GM12878 (cell line): ENCODE results near the gene SHISA7. TPM values are rescaled to one million over a fixed set of nuclear protein-coding genes. Genes with fewer than 3 reads are reported as not detected.

ENCODE experiments used
- ATAC-seq: fragments of 200-7000 bp; cut with Tn5 transposase; 3 replicates; pipeline ENCODE4 v1.9.1; 2020; ENCODE audit warnings: mild to moderate bottlenecking, moderate library complexity
- BruUV-seq: library from RNA; stranded (reverse); fragments of 400-500 nt; replicated peaks from 2 replicates; lab custom pipeline; 2021; lab: Mats Ljungman, UMichigan
- CTCF ChIA-PET: fragments of 300-600 bp; sonication (Branson Sonifier 250); formaldehyde crosslinking; extraction: SDS; loops from one replicate; lab custom pipeline; 2021; ENCODE audit warnings: inconsistent platforms; lab: Yijun Ruan, JAX
- POLR2A ChIA-PET: fragments of 350-600 bp; formaldehyde crosslinking; extraction: SDS; loops from one replicate; lab custom pipeline; 2021; ENCODE audit warnings: inconsistent platforms; lab: Charles Lee
- RAD21 ChIA-PET: fragments of 300-600 bp; sonication (Branson Sonifier 250); formaldehyde crosslinking; loops from one replicate; lab custom pipeline; 2023; ENCODE audit warnings: antibody characterized with exemption; ENCODE audit not compliant: unreplicated experiment; lab: Charles Lee
- SMC1A ChIA-PET: fragments of 300-600 bp; sonication (Branson Sonifier 250); formaldehyde crosslinking; loops from one replicate; lab custom pipeline; 2023; ENCODE audit not compliant: unreplicated experiment, uncharacterized antibody; lab: Charles Lee
- DNase-seq: peaks from one replicate; pipeline ENCODE4 v3.0.0-alpha.2; 2011; ENCODE audit warnings: low read depth, low spot score
- FAIRE-seq: peaks from 3 replicates; lab custom pipeline; 2011; peaks lifted over from hg19 to GRCh38; lab: Jason Lieb, UNC
- H2AFZ ChIP-seq: 2 replicates; pipeline ENCODE4 v1.6.0; 2011; ENCODE audit warnings: low read depth, low read length, control low read depth; ENCODE audit not compliant: control insufficient read depth
- H3K27ac ChIP-seq: 2 replicates; pipeline ENCODE4 v1.5.1; 2011; ENCODE audit warnings: control low read depth; ENCODE audit not compliant: control insufficient read depth, insufficient read depth
- H3K27me3 ChIP-seq, 2 experiments: replicated peaks in 1 of 2; 2 replicates each; pipeline versions ENCODE4 v1.6.0 to v1.6.1; 2011; ENCODE audit warnings: low read length in 1 of 2; ENCODE audit not compliant: control insufficient read depth in 2 of 2, insufficient read depth in 2 of 2
- H3K36me3 ChIP-seq, 2 experiments: 2 replicates each; pipeline ENCODE4 v1.5.1; 2011; ENCODE audit warnings: low read length in 1 of 2; ENCODE audit not compliant: control insufficient read depth in 2 of 2, insufficient read depth in 2 of 2
- H3K4me1 ChIP-seq: 2 replicates; pipeline ENCODE4 v1.6.1; 2011; ENCODE audit warnings: mild to moderate bottlenecking, low read length, moderate library complexity, mixed read lengths; ENCODE audit not compliant: control insufficient read depth, insufficient read depth
- H3K4me2 ChIP-seq: 2 replicates; pipeline ENCODE4 v1.6.0; 2011; ENCODE audit warnings: control low read depth; ENCODE audit not compliant: control insufficient read depth, insufficient read depth
- H3K4me3 ChIP-seq: fragments of 200-600 bp; sonication (generic); 2 replicates; pipeline ENCODE4 v1.5.1; 2016
- H3K79me2 ChIP-seq: 2 replicates; pipeline ENCODE4 v1.6.0; 2011; ENCODE audit warnings: low read length; ENCODE audit not compliant: control insufficient read depth, insufficient read depth
- H3K9ac ChIP-seq: 2 replicates; pipeline ENCODE4 v1.8.0; 2011; ENCODE audit warnings: low read length, control low read depth, mixed read lengths; ENCODE audit not compliant: control insufficient read depth, insufficient read depth
- H3K9me3 ChIP-seq: replicated peaks from 3 replicates; pipeline ENCODE4 v1.5.1; 2011; ENCODE audit warnings: mild to moderate bottlenecking, low read length; ENCODE audit not compliant: control insufficient read depth, insufficient read depth
- H4K20me1 ChIP-seq: 2 replicates; pipeline ENCODE4 v1.6.0; 2011; ENCODE audit not compliant: control insufficient read depth, insufficient read depth
- BACH1 ChIP-seq: fragments of 450-650 bp; IDR thresholded peaks from 2 replicates; pipeline ENCODE4 v1.6.1; 2017; ENCODE audit warnings: mild to moderate bottlenecking, borderline replicate concordance
- FOXM1 ChIP-seq: IDR thresholded peaks from 2 replicates; pipeline ENCODE4 v1.6.1; 2012; ENCODE audit warnings: low read depth, mild to moderate bottlenecking, inconsistent platforms, low read length, moderate library complexity
- JUND ChIP-seq: IDR thresholded peaks from 2 replicates; pipeline ENCODE4 v1.6.1; 2012; ENCODE audit warnings: low read depth, mild to moderate bottlenecking, low read length, improper control_type of control experiment, moderate library complexity
- RB1 ChIP-seq: fragments of 450-650 bp; formaldehyde crosslinking; IDR thresholded peaks from 2 replicates; pipeline ENCODE4 v1.6.1; 2017; ENCODE audit warnings: mild to moderate bottlenecking, borderline replicate concordance
- SUPT20H ChIP-seq: IDR thresholded peaks from 2 replicates; pipeline ENCODE4 v1.6.1; 2011; ENCODE audit warnings: low read depth, mild to moderate bottlenecking, low read length, moderate library complexity, borderline replicate concordance; ENCODE audit not compliant: control insufficient read depth
- TCF7 ChIP-seq: IDR thresholded peaks from 2 replicates; pipeline ENCODE4 v1.6.1; 2014; ENCODE audit warnings: antibody characterized with exemption, borderline replicate concordance
- ZNF622 ChIP-seq: fragments of 450-650 bp; IDR thresholded peaks from 2 replicates; pipeline ENCODE4 v1.6.1; 2017; ENCODE audit warnings: mild to moderate bottlenecking, inconsistent platforms
- WGBS: methylation state at CpG from one replicate; pipeline ENCODE4 v1.1.6; 2016; ENCODE audit warnings: low lambda C conversion rate; ENCODE audit not compliant: insufficient replicate concordance, insufficient coverage; ENCODE audit errors: missing lambda C conversion rate; 5-methylcytosine and 5-hydroxymethylcytosine counted together
- in situ Hi-C: fragments of 300-500 bp; cut with MboI; formaldehyde crosslinking; loops from 9 replicates; pipeline ENCODE4 v1.14.3; 2018; ENCODE audit warnings: mixed read lengths
- intact Hi-C: fragments of 100-400 bp; cut with micrococcal nuclease; formaldehyde crosslinking; loops from one replicate; pipeline ENCODE4 v1.14.2; 2022; ENCODE audit not compliant: unreplicated experiment
- polyA plus RNA-seq, 11 experiments: library from polyadenylated mRNA; depleted of rRNA in 4 of 11; unstranded in 6 of 11; stranded (reverse) in 5 of 11; fragments of >200 nt; fragmentation: Nextera tagmentation in 4 of 11; fragmentation: Illumina TruSeq in 1 of 11; extraction: Ambion mirVana in 4 of 11; extraction: Trizol in 1 of 11; gene quantifications; 1 replicate in 1 of 11; 2 replicates in 10 of 11; pipeline versions ENCODE4 v1.2.1 to v1.2.3, GENCODE V29; 2011 to 2016; ENCODE audit warnings: inconsistent platforms in 2 of 11, missing spikeins in 2 of 11, low read depth in 1 of 11
- total RNA-seq, 4 experiments: library from RNA; depleted of rRNA in 3 of 4; stranded (reverse); fragments of >200 nt in 3 of 4; fragmentation: Illumina TruSeq in 1 of 4; extraction: Trizol in 1 of 4; gene quantifications; 2 replicates each; pipeline versions ENCODE4 v1.2.1 to v1.2.3, GENCODE V29; 2013 to 2021
- TF ChIP-seq, protein P1 (sequence below): fragments of 450-650 bp; conservative IDR thresholded peaks from 2 replicates; pipeline ENCODE4 v1.6.1; 2017; ENCODE audit warnings: mild to moderate bottlenecking, moderate library complexity
- TF ChIP-seq, protein P2 (sequence below): fragments of 450-650 bp; IDR thresholded peaks from 2 replicates; pipeline ENCODE4 v1.6.1; 2017; ENCODE audit warnings: borderline replicate concordance

Gene SHISA7
- total and polyA plus RNA-seq, 10 of the 15 experiments (the other 5 are each of a cell fraction or from before 2014, with no cell fraction given): 0.03 TPM; not detected in 9

DNA sequence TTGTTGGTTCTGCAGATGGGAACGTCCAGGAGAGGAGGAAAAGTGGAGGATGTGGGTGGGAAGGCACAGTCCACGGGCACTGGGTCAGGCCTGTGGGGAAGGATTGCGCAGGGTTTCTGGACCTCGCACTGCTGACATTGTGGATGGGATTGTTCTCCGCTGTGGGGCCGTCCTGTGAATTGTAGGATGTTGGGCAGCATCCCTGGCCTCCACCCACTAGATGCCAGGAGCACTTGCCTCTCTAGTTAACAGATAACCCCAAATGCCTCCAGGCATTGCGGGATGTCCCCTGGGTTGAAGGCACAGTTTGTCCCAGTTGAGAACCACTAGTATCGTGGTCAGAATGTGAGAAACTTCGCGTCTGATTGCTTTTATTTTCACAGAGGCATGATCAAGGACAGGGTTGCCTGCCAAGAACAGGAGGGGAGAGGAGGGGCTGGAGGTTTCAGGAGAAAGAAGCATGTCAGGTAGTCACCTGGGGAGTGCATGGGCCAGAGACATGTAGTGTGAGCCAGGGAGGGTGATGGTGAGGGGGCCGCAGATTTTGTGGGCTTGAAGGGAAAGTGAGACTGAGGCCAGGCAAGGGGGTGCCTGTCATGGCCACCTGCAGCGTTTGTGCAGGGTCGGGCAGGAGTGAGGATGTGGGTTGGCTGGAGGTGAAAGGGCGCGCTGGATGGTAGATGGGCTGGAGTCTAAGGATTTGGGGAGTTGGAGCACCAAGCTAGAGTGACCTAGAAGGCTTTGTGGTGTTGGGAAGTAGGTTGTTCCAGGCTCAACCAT is 36.5 kb upstream of the SHISA7 start:
- Histone ChIP-seq H2AFZ (no peak overlapping the region), H4K20me1 (no peaks in the 10 kb centered on the region), H3K9me3 (no peaks in the 10 kb centered on the region), H3K9ac (no peak overlapping the region), H3K4me2 (0 out of 2 replicates have a peak overlapping the region, but pooled peaks have one; percentile 14), H3K4me3 (no peak overlapping the region), H3K36me3 (peaks cover 0 to 9% of the 10 kb centered on the region in 2 experiments; a peak in 2 of 4 replicates), H3K27ac (no peak overlapping the region), H3K27me3 (no peaks in the 10 kb centered on the region), H3K79me2 (peaks cover 6% of the 10 kb centered on the region), H3K4me1 (peaks cover 28% of the 10 kb centered on the region)
- POLR2A ChIA-PET: no interaction called here
- TF ChIP-seq, protein P1, sequence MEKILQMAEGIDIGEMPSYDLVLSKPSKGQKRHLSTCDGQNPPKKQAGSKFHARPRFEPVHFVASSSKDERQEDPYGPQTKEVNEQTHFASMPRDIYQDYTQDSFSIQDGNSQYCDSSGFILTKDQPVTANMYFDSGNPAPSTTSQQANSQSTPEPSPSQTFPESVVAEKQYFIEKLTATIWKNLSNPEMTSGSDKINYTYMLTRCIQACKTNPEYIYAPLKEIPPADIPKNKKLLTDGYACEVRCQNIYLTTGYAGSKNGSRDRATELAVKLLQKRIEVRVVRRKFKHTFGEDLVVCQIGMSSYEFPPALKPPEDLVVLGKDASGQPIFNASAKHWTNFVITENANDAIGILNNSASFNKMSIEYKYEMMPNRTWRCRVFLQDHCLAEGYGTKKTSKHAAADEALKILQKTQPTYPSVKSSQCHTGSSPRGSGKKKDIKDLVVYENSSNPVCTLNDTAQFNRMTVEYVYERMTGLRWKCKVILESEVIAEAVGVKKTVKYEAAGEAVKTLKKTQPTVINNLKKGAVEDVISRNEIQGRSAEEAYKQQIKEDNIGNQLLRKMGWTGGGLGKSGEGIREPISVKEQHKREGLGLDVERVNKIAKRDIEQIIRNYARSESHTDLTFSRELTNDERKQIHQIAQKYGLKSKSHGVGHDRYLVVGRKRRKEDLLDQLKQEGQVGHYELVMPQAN: no peak
- TF ChIP-seq ZNF622 (no peak), FOXM1 (no peak), TCF7 (no peak), RB1 (no peak), SUPT20H (no peak), JUND (no peak), BACH1 (no peak)
- TF ChIP-seq, protein P2, sequence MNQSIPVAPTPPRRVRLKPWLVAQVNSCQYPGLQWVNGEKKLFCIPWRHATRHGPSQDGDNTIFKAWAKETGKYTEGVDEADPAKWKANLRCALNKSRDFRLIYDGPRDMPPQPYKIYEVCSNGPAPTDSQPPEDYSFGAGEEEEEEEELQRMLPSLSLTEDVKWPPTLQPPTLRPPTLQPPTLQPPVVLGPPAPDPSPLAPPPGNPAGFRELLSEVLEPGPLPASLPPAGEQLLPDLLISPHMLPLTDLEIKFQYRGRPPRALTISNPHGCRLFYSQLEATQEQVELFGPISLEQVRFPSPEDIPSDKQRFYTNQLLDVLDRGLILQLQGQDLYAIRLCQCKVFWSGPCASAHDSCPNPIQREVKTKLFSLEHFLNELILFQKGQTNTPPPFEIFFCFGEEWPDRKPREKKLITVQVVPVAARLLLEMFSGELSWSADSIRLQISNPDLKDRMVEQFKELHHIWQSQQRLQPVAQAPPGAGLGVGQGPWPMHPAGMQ: no peak
- ATAC-seq (no peak), DNase-seq (no peak), FAIRE-seq (no peak)
- BruUV-seq: no TSS peak
- SMC1A ChIA-PET: no interaction called here
- in situ Hi-C loops: no loop called here
- intact Hi-C loops: no loop called here
- RAD21 ChIA-PET: interaction anchor here (0.6 to 1.0 kb wide), 2 partner anchors 18 to 24 kb away, joined by 3 to 4 read pairs; no protein-coding TSS in a partner anchor
- WGBS: 74% methylated on average over 15 of the region's 15 CpGs
- CTCF ChIA-PET: interaction anchor here (1.1 kb wide), 1 partner anchor 12 kb away, joined by 4 read pairs; no protein-coding TSS in a partner anchor
